ENCODE results near the gene UPF1.
A peak's percentile ranks its signal among the peaks of the same experiment; 100 is the strongest.

The UPF1 gene

DNA sequence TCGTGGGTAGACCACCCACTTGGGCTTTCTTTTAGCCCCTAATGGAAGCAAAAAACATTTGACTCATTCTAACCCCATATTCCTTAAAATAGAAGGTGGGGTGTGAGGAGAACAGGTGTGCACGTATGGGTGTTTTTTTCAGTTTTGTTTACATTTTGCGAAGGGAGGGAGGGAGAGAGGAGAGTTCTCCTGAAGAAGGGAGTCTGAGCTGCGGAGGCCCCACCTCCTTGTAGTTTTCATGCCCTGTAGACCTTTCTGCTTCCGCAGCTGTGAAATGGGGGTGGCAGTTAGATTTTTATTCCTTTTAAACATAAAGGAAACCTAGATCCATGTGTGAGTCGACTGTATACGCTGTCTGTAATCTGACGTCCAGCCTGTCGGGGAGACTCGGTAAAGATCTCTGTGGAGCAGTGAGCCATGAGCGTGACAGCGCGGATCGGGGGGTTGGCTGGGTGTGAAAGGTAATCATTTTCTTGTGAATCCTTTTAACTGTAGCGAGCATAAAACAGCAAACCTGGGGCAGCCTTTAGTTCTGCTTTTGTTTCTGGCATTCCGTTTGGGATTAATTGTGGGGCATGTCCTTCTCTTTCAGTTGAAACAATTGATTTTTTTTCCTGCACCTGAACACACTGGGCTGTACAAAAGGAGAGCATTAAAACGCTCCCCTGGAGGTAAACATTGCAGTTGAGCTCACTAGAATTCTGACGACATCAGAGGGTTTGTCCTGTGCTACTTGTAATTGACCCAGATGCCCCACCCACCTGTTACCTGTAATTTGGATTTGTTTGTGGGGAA, 2.3 kb downstream of the UPF1 start:
- H3K27ac ChIP-seq: peak overlapping the region; percentile 89
- TF ChIP-seq CTCF (conservative IDR thresholded peaks at IDR 0.05): no peak
- TF ChIP-seq ZFX (IDR thresholded peaks at IDR 0.05): no peak

DNA sequence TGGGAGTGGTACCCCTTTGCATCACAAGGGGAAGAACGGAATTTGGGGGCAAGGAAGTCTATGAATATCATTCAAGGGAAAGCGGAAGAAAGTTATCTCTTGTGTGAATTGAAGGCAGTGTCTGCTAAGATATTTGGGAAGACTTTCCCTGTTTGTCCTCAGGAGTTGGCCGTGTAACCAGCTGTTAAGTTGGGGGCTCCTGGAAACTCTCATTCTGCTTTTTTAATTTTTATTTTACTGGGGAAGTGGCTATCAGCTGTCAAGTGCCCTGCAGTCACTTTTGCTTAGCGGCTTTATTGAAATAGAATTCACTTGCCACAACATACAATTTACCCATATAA, 2.9 kb downstream of the UPF1 start:
- TF ChIP-seq ZFX (IDR thresholded peaks at IDR 0.05) (no peak), CTCF (conservative IDR thresholded peaks at IDR 0.05) (no peak)
- H3K27ac ChIP-seq: no peak overlapping the region

GRCh38 chr19:18839465-18840287, 7.9 kb downstream of the UPF1 start:
- no peak for TF ChIP-seq ZFX (IDR thresholded peaks at IDR 0.05)
- TF ChIP-seq CTCF (conservative IDR thresholded peaks at IDR 0.05): no peak
- peak overlapping the region; percentile 18 for H3K27ac ChIP-seq

- TF ChIP-seq CTCF (conservative IDR thresholded peaks at IDR 0.05) (no peak), ZFX (IDR thresholded peaks at IDR 0.05) (no peak)
- peak overlapping the region; percentile 18 for H3K27ac ChIP-seq
Measured at GRCh38 chr19:18840288-18841267, 8.8 kb downstream of the UPF1 start.

DNA sequence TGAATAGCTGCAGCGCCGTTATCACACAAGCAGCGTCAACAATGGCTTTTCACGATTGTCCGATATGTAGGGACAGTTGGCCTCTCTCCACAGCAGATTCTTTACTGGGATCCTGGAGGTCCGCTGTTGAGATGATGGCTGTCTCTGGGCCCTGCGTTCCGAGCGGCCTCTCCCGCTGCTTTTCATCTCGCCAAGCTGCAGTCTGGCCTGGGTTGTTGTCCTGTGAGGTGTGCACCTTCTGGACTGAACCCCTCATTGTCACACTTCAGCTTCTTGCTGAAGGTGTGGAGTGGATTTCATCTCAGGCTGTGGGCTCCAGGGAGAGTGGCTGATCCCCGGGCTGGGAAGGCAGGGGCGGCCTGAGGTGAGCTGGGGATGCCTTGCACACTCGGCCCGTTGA, 9.6 kb downstream of the UPF1 start:
- TF ChIP-seq ZFX (IDR thresholded peaks at IDR 0.05) (no peak), CTCF (conservative IDR thresholded peaks at IDR 0.05) (no peak)
- H3K27ac ChIP-seq: no peak overlapping the region

DNA sequence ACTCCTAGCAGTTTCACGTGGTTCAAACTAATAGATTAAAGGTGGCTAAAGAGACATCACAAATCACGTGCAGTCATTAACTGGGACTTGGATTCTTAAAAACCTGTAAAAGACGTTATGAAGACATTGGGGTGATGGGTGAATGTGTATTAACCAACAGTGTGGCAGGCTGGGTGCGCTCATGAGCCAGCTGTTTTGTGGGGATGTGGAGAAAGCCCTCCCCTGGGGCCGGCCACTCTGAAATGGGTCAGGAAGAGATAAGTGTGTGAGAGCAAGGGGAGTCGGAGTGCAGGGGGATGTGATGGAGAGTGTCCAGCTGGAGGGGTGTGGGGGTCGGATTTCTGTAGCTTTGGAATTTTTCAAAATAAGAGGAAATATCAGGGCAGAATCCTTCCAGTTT, 10.4 kb downstream of the UPF1 start:
- no peak overlapping the region for H3K27ac ChIP-seq
- TF ChIP-seq ZFX (IDR thresholded peaks at IDR 0.05) (no peak), CTCF (conservative IDR thresholded peaks at IDR 0.05) (no peak)
